ENCODE data around the gene ZNF609. TPM values are rescaled to one million over a fixed set of nuclear protein-coding genes. Genes with fewer than 3 reads are reported as not detected.

Gene ZNF609
- total and polyA plus RNA-seq, 10 of the 15 experiments (the other 5 are each of a cell fraction or from before 2014, with no cell fraction given): 5.1 to 35.3 (median 13.6) TPM

DNA sequence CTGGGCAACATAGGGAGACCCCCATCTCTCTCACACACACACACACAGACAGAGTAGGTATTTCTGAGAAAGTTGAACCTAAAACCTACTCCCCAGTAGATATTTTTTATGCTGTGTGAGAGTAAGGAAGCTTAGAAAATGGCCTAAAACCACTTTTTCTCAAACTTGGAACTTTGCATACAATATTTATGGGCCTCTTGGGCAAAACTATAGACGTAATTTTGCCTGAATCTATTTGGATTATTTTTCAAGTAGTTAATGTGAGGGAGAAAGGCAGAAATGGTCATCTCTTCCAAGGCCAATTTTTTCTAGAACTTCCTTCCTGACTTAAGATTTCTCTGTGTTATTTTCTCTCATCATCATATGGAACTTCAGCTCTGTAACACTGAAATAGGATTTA lies 81.7 kb downstream of the ZNF609 start (continued):
- TF ChIP-seq, protein P1, sequence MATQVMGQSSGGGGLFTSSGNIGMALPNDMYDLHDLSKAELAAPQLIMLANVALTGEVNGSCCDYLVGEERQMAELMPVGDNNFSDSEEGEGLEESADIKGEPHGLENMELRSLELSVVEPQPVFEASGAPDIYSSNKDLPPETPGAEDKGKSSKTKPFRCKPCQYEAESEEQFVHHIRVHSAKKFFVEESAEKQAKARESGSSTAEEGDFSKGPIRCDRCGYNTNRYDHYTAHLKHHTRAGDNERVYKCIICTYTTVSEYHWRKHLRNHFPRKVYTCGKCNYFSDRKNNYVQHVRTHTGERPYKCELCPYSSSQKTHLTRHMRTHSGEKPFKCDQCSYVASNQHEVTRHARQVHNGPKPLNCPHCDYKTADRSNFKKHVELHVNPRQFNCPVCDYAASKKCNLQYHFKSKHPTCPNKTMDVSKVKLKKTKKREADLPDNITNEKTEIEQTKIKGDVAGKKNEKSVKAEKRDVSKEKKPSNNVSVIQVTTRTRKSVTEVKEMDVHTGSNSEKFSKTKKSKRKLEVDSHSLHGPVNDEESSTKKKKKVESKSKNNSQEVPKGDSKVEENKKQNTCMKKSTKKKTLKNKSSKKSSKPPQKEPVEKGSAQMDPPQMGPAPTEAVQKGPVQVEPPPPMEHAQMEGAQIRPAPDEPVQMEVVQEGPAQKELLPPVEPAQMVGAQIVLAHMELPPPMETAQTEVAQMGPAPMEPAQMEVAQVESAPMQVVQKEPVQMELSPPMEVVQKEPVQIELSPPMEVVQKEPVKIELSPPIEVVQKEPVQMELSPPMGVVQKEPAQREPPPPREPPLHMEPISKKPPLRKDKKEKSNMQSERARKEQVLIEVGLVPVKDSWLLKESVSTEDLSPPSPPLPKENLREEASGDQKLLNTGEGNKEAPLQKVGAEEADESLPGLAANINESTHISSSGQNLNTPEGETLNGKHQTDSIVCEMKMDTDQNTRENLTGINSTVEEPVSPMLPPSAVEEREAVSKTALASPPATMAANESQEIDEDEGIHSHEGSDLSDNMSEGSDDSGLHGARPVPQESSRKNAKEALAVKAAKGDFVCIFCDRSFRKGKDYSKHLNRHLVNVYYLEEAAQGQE (IDR thresholded peaks at IDR 0.05; ENCODE audit: low read depth, low read length): no peak
- TF ChIP-seq JUNB (IDR thresholded peaks at IDR 0.05): no peak
- TF ChIP-seq, protein P2, sequence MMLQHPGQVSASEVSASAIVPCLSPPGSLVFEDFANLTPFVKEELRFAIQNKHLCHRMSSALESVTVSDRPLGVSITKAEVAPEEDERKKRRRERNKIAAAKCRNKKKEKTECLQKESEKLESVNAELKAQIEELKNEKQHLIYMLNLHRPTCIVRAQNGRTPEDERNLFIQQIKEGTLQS (IDR thresholded peaks at IDR 0.05; ENCODE audit: borderline replicate concordance, extremely low read depth, low read depth, low read length): no peak
- TF ChIP-seq CBX5 (IDR thresholded peaks at IDR 0.05; ENCODE audit: low read depth): no peak
- TF ChIP-seq JUND (IDR thresholded peaks at IDR 0.05; ENCODE audit: low read depth, low read length): no peak

DNA sequence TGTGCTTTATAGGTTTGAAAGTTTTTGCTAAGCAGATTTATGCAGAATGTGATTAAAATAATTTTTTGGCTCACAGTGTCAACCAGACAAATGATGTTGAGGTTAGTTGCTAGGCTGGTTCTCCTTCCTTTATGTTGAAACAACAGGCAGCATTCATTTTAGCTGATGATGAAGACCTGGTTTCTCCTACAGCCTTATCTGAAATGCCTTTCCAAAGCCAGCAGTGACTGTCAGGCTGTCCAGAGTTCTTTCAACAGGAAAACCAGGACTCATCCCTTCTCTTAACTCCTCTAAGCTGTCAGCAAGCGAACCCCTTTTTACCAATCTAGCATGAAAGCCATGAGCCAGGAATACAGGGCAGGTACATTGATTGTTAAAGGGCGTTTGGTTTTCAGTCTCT lies 84.1 kb downstream of the ZNF609 start:
- Histone ChIP-seq H2AFZ (ENCODE audit: control insufficient read depth, low read depth, low read length) (no peak overlapping the region), H4K20me1 (ENCODE audit: control insufficient read depth, insufficient read depth) (no peaks in the 10 kb centered on the region), H3K4me2 (ENCODE audit: control insufficient read depth, insufficient read depth) (no peak overlapping the region), H3K79me2 (ENCODE audit: control insufficient read depth, insufficient read depth, low read length) (peaks cover 50% of the 10 kb centered on the region), H3K36me3 (ENCODE audit: control insufficient read depth in 2 of 2, insufficient read depth in 2 of 2, low read length in 1 of 2) (no peaks in the 10 kb centered on the region), H3K4me3 (no peak overlapping the region), H3K9ac (ENCODE audit: control insufficient read depth, insufficient read depth, low read length) (no peak overlapping the region), H3K4me1 (ENCODE audit: control insufficient read depth, insufficient read depth, low read length) (no peaks in the 10 kb centered on the region), H3K9me3 (replicated peaks; ENCODE audit: control insufficient read depth, insufficient read depth, low read length) (no peaks in the 10 kb centered on the region), H3K27me3 (replicated peaks in 1 of 2; ENCODE audit: control insufficient read depth in 2 of 2, insufficient read depth in 2 of 2, low read length in 1 of 2) (no peaks in the 10 kb centered on the region), H3K27ac (ENCODE audit: control insufficient read depth, insufficient read depth) (no peak overlapping the region)
- no peak for FAIRE-seq
- SMC1A ChIA-PET (ENCODE audit: uncharacterized antibody, unreplicated experiment): interaction anchor here (1.2 to 1.5 kb wide), 3 partner anchors 14 to 25 kb away, joined by 4 to 5 read pairs (median 4); no protein-coding TSS in a partner anchor
- no peak for ATAC-seq
- BruUV-seq (replicated peaks): no TSS peak
- RAD21 ChIA-PET (ENCODE audit: unreplicated experiment): interaction anchor here (1.4 kb wide), 1 partner anchor 79 kb away, joined by 3 read pairs; no protein-coding TSS in a partner anchor
- POLR2A ChIA-PET: no interaction called here
- no peak for DNase-seq (ENCODE audit: low read depth, low spot score)
- in situ Hi-C loops (cut with MboI): no loop called here
- 90% methylated on average over 2 of the region's 2 CpGs for WGBS (ENCODE audit: insufficient coverage, insufficient replicate concordance, low lambda C conversion rate, missing lambda C conversion rate)
- CTCF ChIA-PET: no interaction called here
- intact Hi-C loops (cut with micrococcal nuclease; ENCODE audit: unreplicated experiment): no loop called here
- TF ChIP-seq RAD51 (IDR thresholded peaks at IDR 0.05) (no peak), MXI1 (IDR thresholded peaks at IDR 0.05; ENCODE audit: low read depth, low read length) (no peak), CREB1 (IDR thresholded peaks at IDR 0.05; ENCODE audit: low read depth) (no peak), SREBF1 (IDR thresholded peaks at IDR 0.05; ENCODE audit: low read length) (no peak), RBBP5 (conservative IDR thresholded peaks at IDR 0.05) (no peak), SREBF2 (IDR thresholded peaks at IDR 0.05; ENCODE audit: low read length) (no peak), LARP7 (IDR thresholded peaks at IDR 0.05) (no peak)
- TF ChIP-seq, protein P3, sequence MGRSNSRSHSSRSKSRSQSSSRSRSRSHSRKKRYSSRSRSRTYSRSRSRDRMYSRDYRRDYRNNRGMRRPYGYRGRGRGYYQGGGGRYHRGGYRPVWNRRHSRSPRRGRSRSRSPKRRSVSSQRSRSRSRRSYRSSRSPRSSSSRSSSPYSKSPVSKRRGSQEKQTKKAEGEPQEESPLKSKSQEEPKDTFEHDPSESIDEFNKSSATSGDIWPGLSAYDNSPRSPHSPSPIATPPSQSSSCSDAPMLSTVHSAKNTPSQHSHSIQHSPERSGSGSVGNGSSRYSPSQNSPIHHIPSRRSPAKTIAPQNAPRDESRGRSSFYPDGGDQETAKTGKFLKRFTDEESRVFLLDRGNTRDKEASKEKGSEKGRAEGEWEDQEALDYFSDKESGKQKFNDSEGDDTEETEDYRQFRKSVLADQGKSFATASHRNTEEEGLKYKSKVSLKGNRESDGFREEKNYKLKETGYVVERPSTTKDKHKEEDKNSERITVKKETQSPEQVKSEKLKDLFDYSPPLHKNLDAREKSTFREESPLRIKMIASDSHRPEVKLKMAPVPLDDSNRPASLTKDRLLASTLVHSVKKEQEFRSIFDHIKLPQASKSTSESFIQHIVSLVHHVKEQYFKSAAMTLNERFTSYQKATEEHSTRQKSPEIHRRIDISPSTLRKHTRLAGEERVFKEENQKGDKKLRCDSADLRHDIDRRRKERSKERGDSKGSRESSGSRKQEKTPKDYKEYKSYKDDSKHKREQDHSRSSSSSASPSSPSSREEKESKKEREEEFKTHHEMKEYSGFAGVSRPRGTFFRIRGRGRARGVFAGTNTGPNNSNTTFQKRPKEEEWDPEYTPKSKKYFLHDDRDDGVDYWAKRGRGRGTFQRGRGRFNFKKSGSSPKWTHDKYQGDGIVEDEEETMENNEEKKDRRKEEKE (IDR thresholded peaks at IDR 0.05): no peak
- TF ChIP-seq, protein P4, sequence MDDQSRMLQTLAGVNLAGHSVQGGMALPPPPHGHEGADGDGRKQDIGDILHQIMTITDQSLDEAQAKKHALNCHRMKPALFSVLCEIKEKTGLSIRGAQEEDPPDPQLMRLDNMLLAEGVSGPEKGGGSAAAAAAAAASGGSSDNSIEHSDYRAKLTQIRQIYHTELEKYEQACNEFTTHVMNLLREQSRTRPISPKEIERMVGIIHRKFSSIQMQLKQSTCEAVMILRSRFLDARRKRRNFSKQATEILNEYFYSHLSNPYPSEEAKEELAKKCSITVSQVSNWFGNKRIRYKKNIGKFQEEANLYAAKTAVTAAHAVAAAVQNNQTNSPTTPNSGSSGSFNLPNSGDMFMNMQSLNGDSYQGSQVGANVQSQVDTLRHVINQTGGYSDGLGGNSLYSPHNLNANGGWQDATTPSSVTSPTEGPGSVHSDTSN (IDR thresholded peaks at IDR 0.05; ENCODE audit: insufficient replicate concordance, low read depth, low read length): no peak
